Measurements from ENCODE around the gene C12orf50.

DNA sequence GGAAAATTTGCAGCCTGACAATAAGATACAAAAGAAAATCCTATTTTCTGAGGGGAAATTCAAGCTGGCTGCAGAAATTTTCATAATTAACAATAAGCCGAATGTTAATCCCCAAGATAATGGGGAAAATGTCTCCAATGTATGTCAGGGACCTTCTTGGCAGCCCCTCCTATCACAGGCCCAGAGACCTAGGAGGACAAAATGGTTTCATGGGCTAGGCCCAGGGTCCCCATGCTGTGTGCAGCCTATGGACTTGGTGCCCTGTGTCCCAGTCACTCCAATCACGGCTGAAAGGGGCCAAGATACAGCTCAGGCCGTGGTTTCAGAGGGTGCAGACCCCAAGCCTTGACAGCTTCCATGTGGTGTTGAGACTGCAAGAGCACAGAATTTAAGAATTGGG, 11.2 kb downstream of the C12orf50 start:
- TF ChIP-seq, protein P1, sequence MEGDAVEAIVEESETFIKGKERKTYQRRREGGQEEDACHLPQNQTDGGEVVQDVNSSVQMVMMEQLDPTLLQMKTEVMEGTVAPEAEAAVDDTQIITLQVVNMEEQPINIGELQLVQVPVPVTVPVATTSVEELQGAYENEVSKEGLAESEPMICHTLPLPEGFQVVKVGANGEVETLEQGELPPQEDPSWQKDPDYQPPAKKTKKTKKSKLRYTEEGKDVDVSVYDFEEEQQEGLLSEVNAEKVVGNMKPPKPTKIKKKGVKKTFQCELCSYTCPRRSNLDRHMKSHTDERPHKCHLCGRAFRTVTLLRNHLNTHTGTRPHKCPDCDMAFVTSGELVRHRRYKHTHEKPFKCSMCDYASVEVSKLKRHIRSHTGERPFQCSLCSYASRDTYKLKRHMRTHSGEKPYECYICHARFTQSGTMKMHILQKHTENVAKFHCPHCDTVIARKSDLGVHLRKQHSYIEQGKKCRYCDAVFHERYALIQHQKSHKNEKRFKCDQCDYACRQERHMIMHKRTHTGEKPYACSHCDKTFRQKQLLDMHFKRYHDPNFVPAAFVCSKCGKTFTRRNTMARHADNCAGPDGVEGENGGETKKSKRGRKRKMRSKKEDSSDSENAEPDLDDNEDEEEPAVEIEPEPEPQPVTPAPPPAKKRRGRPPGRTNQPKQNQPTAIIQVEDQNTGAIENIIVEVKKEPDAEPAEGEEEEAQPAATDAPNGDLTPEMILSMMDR (IDR thresholded peaks at IDR 0.05; ENCODE audit: low read depth, low read length, poor library complexity, severe bottlenecking) = no peak
- TF ChIP-seq EZH2phosphoT487 (IDR thresholded peaks at IDR 0.05; ENCODE audit: borderline replicate concordance, low read length) = no peak
